GM19193 (cell line): ENCODE results near the gene RAB5IF.

Source experiments
- POLR2A ChIP-seq: IDR thresholded peaks from 4 replicates; pipeline ENCODE4 v1.6.1; 2011; ENCODE audit not compliant: insufficient read depth, insufficient read length; ENCODE audit errors: extremely low read depth

Gene RAB5IF

DNA sequence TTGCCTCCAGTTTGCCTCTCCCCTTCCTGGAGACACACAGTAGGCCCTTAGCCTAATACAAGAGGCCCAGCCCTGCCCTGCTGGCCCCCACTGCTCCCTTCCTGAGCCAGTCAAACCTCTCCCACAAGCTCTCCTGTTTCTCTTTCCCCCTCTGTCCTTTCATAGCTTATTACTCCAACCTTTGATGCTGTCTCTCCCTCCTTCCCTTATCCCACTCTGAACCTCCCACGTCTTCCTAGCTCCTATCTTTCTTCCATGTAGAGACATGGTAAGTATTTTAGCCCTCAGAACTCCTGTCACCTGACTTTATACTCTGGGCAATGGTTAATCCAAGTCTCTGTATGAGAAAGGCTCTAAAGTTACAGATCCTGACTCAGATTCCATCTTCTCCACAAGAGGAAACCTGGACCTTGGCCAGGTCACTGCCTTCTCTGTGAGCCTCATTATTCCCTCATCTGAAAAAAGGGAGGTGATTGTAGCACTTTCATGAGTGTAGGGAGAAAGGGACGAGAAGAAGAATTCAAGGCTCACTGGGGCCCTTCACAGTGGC, 25.5 kb upstream of the RAB5IF start:
- no peak for TF ChIP-seq POLR2A

DNA sequence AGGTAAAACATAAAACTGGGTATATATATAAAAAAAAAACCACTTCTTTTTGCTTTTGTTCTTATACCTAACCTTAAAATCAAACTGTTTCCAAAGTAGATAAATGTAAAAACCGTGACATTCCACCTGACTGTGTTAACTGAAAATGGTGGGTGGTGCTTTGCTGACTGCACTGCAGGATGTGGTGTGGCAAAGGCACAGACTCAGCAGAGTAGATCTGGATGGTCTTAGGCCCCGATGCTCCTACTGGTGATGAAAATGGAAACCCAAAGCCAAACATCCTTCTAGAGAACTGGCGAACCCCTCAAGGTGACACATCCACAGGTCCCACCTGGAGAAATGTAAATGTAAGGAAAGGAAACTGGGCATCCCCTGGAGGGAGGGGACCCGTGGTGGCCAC, 23.3 kb upstream of the RAB5IF start:
- TF ChIP-seq POLR2A: no peak

DNA sequence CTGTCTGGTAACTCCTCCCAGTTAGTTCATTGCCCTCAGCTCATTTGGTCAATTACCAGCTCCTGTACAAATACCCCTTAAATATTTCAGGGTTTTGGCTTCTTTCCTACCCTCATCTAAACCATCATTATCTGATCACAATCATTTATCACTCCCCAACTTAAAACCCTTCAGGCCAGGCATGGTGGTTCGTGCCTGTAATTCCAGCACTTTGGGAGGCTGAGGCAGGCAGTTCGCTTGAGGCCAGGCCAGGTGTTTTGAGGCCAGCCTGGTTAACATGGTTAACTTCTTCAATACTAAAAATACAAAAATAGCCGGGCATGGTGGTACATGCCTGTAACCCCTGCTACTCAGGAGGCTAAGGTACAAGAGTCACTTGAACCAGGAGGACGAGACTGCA, 22.8 kb upstream of the RAB5IF start:
- TF ChIP-seq POLR2A: no peak

DNA sequence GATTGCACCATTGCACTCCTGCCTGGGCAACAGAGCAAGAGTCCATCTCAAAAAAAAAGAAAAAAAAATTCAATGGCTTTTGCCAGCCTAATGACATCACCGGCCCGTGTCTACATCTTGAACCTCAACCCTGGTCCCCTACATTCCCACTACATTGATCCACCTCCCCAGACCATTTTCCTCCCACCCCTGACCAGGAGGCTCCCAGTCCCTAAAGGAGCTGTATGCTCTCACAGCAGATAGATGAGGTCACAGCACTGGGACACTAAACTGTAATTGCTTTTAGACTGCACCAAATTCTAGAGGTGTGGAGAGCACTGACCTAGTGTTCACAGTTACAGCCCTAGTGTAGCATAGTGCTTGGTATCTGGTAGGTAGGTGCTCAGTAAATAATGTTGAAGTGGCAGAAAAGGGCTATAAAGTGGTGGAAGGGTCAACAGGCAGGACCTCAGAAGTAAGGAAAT, 21.5 kb upstream of the RAB5IF start:
- TF ChIP-seq POLR2A: no peak

DNA sequence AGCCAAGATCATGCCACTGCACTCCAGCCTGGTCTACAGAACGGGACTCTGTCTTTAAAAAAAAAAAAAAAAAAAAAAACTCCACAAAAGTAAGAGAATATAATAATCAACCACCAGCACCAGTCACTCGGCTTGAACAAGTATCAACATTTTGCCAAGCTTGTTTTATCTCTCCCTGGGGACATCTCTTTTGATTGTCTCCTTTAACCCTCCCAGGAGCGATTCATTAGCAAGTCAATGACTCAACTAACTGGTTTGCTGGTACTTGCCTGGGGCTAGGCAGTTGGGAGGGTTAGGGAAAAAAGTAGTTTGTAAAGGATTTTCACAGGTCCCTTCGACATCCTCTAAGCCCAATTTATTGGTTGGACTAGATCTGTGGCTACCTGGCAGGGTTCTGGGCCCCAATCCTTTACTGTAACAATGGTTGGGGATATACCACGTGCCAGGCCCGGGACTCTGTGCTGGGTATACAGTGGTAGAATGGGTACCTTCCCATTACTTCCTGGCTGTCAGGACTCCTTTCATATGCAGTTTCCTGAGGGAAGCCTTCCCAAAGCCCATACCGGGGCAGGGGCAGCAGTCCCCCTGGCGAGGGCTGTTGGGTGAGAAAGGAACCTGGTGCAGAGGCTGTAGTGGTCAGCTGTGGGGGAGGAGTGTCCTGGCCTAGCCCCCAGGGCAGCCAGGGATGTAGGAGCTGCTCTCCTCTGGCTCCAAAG, 20.0 kb upstream of the RAB5IF start:
- no peak for TF ChIP-seq POLR2A

DNA sequence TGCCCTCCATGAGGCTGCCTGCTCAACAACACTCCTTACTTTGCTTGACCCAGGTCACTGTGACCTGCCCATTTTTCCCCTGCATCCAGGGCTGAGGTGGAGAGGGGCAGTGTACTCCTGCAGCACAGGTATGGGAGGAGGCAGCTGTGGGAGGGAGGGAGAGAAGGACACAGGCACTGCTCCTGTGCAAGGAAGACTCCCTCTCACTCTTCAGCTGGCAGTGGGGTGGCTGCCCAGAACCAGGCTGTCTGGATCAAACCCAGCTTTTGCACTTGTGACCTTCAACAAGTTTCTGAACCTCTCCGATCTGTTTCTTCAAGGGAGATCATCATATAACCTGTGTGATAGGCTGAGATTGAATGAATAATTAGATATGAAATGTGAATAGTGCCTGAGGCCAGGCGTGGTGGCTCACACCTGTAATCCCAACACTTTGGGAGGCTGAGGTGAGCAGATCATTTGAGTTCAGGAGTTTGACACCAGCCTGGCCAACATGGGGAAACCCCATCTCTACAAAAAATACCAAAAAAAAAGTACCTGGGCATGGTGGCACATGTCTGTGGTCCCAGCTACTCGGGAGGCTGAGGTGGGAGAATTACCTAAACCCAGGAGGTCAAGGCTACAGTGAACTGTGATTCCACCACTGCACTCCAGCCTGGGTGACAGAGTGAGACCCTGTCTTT, 18.1 kb upstream of the RAB5IF start:
- TF ChIP-seq POLR2A: no peak

DNA sequence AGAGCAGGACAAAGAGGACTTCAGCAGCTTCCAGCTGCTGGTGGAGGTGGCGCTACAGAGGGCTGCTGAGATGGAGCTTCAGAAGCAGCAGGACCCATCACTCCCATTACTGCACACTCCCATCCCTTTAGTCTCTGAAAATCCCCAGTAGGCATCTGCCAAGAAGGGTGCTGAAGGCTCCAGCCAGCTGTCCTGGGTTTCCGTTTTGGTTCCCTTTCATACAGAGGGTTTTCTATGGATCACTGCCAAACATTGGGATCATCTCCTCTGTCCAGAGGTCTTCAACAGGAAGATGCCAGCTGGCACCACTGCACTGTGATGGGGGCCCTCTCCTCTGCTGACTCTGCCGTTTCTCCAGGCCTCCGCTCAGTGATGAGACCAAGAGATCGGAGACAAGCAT, 14.3 kb upstream of the RAB5IF start:
- TF ChIP-seq POLR2A: no peak

DNA sequence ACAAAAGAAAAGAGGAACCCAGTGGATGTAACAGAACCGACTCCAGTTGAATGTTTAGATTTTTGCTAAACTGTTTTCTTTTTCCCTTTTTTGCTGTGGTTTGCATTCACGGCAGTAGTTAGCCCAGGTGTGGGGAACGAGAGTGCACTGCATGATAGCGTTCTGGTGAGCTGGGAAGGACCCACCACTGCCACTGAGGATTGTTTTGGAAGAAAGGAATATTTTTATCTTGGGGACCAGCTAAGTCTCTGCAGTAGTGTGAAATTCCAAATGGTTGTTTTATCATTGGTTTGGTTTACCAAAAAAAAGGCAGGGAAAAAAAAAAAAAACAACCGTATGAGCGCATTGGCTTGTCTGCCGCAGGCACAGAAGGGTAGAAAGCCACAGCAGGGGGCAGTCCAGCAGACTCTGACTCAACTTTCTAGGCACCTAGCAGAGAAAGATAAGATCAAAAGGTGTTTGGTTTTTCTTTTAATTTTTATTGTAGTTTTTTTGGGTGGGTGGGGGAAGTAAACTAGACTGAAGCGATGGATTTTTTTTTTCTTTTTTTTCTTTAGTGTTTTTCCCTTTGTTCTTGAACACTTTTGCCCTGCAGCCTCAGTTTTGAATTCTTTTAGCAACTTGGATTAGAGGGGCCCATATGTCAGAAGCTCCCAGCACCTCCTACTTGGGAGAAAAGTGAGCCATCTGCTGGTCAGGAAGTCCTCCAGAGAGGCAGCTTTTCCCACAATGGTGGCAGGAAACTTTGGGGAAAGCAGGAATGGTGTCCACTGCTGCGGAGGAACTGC, 13.5 kb upstream of the RAB5IF start:
- no peak for TF ChIP-seq POLR2A

DNA sequence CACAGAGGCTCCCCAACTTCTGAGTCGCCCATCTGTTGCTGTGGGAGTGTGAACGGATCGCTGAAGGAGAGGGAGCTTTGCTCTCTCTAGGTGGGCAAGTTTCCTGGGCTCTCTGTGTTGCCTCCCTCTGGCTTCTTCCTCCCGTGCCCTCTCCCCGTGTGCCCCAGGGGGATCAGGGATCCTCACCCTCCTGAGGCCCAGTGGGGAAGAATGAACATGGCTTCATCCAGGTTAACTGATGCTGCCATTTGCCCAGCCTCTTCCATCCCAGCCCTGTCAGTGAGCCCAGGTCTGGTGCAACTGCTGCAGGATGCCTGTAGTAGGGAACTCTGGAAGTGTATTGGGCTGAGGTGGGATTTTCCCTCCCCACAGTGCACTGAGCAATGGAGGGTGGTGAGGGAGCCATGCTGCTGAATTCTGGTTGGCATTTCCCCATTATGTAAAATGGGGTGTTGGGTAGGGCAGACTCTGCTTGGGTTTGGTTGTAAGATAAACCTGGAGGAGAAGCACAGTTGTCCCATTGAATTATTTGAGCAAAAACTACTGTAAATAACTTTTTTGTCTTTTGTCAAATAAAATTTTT, 12.1 kb upstream of the RAB5IF start:
- no peak for TF ChIP-seq POLR2A

DNA sequence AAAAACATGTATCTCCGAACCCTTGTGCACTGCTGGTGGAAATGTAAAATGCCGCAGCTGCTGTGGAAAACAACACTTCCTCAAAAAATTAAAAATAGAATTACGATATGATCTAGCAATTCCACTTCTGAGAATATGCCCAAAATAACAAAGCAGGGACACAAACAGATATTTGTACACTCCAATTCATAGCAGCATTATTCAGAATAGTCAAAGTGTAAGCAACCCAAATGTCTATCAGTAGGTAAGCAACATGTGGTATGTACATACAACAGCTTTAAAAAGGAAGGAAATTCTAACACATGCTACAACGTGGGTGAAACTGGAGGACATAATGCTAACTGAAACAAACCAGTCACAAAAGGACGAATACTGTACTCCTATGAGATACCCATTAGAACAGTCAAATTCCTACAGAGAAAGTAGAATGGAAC, 5.7 kb upstream of the RAB5IF start:
- no peak for TF ChIP-seq POLR2A

DNA sequence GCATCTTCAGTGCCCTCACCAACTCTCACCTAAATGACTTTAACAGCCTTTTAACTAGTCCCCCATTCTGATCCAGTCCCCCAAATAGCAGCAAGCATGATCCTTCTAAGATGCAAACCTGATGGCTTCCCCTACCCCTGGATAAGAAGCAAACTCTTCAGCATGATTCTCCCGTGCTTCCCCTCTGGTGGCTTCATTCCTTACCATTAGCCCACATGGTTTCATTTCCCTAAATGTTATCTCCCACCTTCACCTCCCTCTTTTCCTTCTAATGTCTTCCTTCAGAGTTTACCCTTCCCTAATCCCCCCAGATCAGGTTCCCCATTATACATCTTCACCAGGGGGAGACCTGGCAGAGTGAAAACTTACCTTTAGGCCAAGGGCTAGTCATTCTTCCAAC, 4.0 kb upstream of the RAB5IF start:
- TF ChIP-seq POLR2A: no peak

DNA sequence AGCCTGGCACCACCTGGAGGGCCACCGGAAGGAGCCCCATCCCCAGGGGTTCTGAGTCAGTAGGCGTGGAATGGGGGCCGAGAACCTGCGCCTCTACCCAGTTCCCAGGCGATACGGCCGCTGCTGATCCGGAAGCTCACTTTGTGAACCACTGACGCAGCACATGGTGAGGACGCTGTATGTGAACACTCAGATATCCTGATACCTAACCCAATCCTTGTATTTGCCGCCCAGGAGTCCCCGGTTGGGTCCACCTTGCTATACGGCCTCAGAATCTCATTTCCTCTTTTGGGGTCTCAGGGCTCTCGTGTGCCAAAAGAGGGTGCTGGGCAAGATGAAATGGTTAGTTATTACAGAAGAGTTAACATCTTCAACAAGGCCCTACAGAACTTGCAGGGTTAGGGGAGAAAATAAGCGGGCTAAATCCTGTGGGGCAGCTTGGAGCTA, 604 bp upstream of the RAB5IF start:
- peak; percentile 66 for TF ChIP-seq POLR2A

DNA sequence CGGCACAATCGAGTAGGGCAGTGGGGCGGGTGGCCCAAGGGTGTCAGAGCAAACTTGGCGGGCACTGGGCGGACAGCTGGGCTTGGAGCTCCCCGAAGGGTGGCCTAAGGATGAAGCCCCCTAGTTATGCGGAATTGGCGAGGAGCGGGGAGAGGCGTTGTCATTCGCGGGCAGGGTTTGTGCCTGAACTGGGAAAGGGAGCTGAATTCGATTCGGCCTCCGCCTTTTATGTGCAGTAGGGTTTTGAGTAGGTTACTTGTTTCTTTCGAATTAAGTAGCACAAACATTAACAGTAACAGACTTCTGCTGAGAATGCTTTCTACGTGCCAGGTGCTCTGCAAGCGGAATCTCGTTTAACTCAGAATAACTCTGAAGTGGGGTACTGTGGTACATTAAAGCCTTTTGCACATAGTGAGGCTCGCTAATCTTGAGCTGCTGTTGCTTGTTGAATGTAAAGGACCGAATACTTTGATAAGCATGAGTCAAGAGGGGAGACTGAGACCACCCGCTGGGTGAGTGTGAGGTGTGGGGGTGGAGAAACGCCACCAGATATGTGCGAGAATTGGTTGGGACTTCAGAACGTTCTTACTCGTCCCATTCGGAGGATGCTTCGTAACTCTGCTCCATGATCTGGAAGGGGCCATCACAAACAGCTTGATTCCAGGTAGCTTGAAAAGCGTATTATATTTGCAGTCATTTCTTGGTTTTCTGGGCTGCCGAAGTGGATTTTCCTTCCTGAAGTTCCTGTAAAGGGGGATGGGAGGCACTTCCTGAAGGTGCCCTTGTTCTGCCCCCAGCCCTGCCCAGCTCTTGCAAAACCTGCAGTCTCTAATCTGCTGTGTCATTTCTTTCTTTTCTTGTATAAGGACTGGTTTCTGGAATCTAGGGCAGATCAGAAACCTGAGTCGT, 833 bp downstream of the RAB5IF start:
- no peak for TF ChIP-seq POLR2A
